Fibroblast of villous mesenchyme (primary cell): ENCODE measurements around the gene DPF3. TPM values are rescaled to one million over a fixed set of nuclear protein-coding genes. Genes with fewer than 3 reads are reported as not detected.

Experiments
- DNase-seq: peaks from one replicate; pipeline ENCODE4 v3.0.0-alpha.2; 2010; ENCODE audit warnings: low read depth
- H3K4me3 ChIP-seq: 2 replicates; pipeline ENCODE4 v1.5.1; 2011; ENCODE audit warnings: low read depth, mild to moderate bottlenecking, low read length
- total RNA-seq: library from RNA; depleted of rRNA; stranded (reverse); fragments of >200 nt; gene quantifications from 2 replicates; pipeline ENCODE4 v1.2.3, GENCODE V29; 2012
- TF ChIP-seq, protein P1 (sequence below): IDR thresholded peaks from 2 replicates; pipeline ENCODE4 v1.5.1; 2012; ENCODE audit warnings: low read depth, mild to moderate bottlenecking, low read length; ENCODE audit not compliant: insufficient read depth

DPF3 gene
- total RNA-seq, 1 donor: 10.4 TPM

DNA sequence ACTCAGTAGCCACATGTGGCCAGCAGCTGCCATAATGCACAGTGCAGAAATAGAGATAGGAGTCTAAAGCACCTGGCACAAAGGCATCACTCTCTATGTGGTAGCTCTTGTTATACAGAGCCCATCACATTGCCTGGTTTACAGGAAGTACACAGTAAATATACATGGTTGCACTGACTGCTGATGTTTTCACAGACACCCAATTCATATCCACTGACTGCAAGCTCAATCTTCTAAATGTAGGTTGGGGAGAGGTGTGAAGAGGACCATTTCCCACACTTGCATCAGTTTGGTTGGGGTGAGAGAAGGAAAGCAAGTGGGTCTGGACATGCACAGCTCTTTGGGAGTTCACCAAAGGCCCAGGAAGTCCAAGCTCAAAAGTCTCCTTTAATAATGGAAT, 172.8 kb downstream of the DPF3 start:
- no peak overlapping the region for H3K4me3 ChIP-seq
- DNase-seq: no peak
- TF ChIP-seq, protein P1, sequence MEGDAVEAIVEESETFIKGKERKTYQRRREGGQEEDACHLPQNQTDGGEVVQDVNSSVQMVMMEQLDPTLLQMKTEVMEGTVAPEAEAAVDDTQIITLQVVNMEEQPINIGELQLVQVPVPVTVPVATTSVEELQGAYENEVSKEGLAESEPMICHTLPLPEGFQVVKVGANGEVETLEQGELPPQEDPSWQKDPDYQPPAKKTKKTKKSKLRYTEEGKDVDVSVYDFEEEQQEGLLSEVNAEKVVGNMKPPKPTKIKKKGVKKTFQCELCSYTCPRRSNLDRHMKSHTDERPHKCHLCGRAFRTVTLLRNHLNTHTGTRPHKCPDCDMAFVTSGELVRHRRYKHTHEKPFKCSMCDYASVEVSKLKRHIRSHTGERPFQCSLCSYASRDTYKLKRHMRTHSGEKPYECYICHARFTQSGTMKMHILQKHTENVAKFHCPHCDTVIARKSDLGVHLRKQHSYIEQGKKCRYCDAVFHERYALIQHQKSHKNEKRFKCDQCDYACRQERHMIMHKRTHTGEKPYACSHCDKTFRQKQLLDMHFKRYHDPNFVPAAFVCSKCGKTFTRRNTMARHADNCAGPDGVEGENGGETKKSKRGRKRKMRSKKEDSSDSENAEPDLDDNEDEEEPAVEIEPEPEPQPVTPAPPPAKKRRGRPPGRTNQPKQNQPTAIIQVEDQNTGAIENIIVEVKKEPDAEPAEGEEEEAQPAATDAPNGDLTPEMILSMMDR: no peak

DNA sequence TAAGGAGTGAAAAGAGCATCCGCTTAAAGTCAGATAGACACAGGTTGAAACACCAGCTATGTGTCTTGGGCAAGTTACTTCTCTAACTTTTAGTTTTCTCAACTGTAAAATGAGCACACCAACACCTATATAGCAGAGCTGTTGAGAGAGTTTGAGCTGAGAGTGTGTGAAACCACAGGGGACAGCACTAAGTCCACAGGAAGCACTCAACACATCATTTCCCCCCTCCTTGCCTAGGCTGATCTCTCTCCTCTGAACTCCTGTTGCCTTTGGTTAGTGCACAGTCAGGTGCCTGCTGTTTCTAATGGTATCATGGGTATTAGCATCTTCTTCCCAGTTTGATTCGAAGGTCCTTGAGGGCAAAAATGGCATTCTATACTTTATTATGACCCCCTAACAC, 176.7 kb downstream of the DPF3 start:
- no peak for DNase-seq
- no peak overlapping the region for H3K4me3 ChIP-seq
- TF ChIP-seq, protein P1: no peak

DNA sequence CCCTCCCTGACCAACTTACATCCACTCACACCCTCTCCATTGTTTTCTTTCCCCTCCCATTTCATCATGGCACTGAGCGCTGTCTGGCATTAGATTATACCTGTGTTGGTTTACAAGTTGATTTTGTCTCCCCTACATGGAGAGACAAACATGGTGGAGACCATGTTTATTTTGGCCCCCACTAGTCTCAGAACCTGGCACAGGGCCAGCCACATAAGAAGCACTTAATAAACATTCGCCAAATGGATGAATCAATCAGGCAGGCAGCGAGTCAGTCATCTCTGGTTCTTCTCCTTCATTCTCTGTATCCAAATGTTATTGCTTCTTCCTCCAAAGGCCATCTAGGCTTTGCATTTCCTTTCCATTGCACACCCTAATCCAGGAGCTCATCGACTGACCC, 177.4 kb downstream of the DPF3 start:
- TF ChIP-seq, protein P1: no peak
- DNase-seq: no peak
- no peak overlapping the region for H3K4me3 ChIP-seq

DNA sequence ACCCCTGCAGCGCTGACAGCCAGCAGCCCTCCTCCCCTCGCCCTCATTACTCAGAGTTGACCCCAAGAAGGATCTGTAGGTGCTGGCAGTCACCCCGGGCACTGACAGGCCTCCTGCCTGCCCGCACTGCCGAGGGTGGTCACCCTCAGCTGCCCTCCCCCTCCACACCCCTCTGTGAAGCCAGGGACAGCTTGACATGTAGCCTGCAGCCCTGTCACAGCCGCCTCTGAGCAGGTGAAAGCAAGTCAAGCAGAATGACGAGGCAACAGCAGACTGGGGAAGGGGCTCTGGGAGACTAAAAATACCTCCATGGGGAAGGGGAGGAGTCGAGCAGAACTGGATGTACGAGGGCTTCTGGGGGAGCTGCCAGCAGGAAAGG, 178.1 kb downstream of the DPF3 start:
- TF ChIP-seq, protein P1: no peak
- no peak for DNase-seq
- no peak overlapping the region for H3K4me3 ChIP-seq

DNA sequence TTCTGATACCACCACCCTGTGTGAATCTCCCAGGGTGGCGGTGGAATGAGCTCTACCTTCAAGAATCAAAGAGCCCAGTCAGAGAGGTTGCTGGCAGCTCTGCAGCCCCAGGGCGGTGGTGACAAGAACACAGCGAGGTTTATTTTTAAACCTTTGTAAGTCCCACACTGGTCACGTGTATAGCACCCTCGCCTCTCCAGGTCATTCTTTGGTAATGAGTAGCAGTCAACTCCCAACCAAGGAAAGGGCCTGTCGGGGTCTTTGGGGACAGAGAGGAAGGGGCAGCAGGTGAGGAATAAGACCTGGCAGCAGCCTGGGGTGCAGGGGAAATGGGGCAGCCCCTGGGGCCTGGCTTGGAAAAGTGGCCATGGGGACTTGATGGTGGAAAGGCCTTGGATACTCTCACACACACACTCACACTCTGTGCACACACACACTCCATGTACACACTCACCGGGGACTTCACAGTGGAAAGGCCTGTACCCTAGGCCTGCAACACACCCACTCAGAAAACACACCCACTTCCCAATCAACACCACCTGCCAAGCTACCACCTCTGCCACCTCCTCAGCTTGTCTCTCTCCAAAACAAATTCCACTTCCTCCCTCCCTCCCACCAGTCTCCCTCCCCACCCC, 178.6 kb downstream of the DPF3 start:
- TF ChIP-seq, protein P1: no peak
- DNase-seq: no peak
- no peak overlapping the region for H3K4me3 ChIP-seq

DNA sequence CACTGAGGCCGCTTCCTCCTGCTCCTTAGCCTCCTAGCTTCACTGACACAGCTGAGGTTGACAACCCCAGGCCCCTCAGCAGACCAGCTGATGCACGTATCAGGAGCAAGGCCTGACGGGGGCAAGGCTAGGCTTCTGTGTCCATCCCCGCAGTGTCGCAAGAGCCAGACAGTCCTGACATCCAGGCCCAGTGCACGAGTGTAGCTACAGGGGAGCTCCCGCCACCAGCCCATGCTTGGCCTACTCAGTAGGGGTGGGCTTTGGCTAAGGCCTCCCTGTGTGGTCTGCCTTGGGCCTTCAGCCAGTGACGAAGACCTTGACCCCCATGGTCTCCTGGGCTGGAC, 179.1 kb downstream of the DPF3 start:
- H3K4me3 ChIP-seq: no peak overlapping the region
- DNase-seq: no peak
- TF ChIP-seq, protein P1: no peak

DNA sequence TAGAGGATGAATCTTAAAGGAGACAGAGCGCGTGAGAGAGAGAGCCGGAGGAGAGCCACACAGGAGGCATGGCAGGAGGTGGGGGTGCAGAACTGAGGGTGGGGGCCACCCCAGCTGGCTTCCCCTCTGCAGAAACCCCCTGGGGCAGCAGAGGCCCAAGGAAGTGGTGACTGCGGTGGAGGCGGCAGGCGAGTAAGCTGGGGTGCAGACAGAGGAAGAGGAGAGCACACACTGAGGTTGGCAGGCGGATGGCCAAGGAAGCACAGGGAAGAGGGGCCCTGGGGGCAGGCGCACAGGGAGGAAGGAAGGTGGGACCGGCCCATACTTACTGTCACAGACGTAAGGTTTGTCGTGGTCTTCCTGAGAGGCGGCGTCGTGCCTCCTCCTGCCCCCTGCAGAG, 179.8 kb downstream of the DPF3 start:
- TF ChIP-seq, protein P1: no peak
- H3K4me3 ChIP-seq: no peak overlapping the region
- DNase-seq: no peak
